ENCODE measurements around the gene NOB1. TPM values are rescaled to one million over a fixed set of nuclear protein-coding genes. Genes with fewer than 3 reads are reported as not detected.

NOB1 gene
- total RNA-seq, 4 donors from 2014 or later = 23.4 to 31.4 (median 27.1) TPM

DNA sequence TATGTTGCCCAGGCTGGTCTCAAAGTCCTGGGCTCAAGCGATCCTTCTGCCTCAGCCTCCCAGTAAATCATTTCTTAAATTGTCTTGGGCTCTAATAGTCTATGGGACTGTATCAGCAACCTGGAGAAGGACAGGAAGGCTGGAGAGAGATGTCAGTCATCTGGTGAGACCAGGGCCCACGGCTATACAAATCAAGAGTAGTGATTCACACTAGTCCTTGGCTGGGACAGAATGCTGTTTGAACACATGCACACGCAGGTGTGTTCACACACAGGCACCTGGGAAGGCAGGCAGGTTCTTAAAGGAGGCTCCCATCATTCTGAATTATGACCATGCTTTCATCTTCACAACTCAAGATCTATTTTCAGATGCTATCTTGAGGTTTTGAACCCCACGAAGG lies 42.4 kb downstream of the NOB1 start:
- no peaks in the 10 kb centered on the region for H3K9me3 ChIP-seq
- TF ChIP-seq EP300 (IDR thresholded peaks at IDR 0.05) = no peak
- TF ChIP-seq, protein P1, sequence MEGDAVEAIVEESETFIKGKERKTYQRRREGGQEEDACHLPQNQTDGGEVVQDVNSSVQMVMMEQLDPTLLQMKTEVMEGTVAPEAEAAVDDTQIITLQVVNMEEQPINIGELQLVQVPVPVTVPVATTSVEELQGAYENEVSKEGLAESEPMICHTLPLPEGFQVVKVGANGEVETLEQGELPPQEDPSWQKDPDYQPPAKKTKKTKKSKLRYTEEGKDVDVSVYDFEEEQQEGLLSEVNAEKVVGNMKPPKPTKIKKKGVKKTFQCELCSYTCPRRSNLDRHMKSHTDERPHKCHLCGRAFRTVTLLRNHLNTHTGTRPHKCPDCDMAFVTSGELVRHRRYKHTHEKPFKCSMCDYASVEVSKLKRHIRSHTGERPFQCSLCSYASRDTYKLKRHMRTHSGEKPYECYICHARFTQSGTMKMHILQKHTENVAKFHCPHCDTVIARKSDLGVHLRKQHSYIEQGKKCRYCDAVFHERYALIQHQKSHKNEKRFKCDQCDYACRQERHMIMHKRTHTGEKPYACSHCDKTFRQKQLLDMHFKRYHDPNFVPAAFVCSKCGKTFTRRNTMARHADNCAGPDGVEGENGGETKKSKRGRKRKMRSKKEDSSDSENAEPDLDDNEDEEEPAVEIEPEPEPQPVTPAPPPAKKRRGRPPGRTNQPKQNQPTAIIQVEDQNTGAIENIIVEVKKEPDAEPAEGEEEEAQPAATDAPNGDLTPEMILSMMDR (IDR thresholded peaks at IDR 0.05) = no peak
- no peak for TF ChIP-seq POLR2AphosphoS5 (IDR thresholded peaks at IDR 0.05)
- no peak for TF ChIP-seq POLR2A (IDR thresholded peaks at IDR 0.05)
- WGBS, 2 donors (ENCODE audit: low coverage in 1 of 2) = 92 to 93% methylated on average over 2 to 3 of the region's 4 CpGs
- H3K27me3 ChIP-seq = no peaks in the 10 kb centered on the region
- H3K36me3 ChIP-seq = peaks cover 0 to 84% of the 10 kb centered on the region in 2 donors
- peaks cover 0 to 45% (median 2%) of the 10 kb centered on the region in 3 donors for H3K4me1 ChIP-seq
- H3K4me3 ChIP-seq = no peak overlapping the region
- peak overlapping the region in 2 of 4 donors; percentile 20 to 29 for H3K27ac ChIP-seq
- ATAC-seq = no peak

DNA sequence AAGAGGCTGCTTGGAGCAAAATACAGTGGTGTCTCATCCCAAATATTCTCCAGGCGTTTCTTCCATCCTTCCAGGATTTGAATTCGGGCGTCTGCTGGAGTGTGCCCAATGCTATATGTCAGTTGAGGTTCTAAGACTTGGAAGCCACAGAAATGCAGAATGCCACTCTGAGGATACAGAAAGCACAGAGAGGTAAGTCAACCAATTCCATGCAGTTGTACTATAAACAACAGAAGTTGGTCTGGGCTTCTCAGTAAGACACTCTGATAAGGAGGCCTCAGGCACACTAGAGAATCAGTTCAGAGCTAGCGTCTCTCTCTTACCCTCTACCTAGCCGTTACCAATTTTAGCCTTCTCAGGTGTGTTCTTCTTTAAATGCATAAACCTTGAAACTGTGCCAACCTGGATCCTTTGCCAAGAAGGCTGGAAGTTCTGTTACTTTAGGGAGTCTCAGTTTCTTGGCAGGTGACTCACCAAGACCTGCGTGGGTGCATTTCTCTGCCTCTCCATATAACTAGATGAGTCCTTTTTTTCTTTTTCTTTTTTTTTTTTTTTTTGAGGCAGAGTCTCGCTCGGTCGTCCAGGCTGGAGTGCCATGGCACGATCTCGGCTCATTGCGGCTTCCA lies 43.5 kb downstream of the NOB1 start:
- H3K27ac ChIP-seq = peak overlapping the region in 2 of 4 donors; percentile 20 to 49
- 44 to 66% methylated on average over 12 of the region's 12 CpGs for WGBS, 2 donors (ENCODE audit: low coverage in 1 of 2)
- ATAC-seq = no peak

DNA sequence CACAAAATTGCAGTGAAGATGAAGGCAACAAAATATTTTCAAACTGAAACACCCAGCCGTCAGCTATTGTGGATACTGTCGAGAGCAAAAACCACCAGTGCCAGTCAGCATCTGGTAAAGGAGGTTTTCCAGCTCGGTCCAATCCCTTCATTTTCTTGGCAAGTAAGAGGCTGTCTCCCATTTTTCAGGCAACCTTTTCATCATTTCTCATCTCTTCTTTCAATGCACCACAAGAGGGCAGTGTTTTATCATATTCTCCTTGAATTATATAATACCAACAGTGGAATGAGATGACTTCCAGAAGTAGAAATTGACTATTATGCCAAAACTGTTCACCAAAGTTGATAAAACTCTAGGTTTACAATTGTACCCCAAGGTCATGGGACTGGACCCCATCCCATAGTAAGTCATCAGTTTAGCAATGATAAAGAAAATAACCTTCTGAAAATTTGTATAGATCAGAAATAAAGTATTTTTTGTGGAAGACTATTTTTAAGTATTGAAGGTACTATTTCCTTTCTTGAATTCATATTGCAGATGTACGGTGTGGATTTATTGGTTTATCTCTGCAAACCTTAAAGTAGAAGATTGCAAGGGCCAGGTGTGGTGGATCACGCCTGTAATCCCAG lies 45.2 kb downstream of the NOB1 start:
- peak; percentile 57 for ATAC-seq
- H3K27ac ChIP-seq = peak overlapping the region; percentile 21 to 31 (median 28)
- WGBS, 2 donors (ENCODE audit: low coverage in 1 of 2) = 3 to 23% methylated on average over 3 to 5 of the region's 5 CpGs

More for the DNA sequence above, 43.5 kb downstream of the NOB1 start:
- peaks cover 2 to 50% (median 4%) of the 10 kb centered on the region in 3 donors for H3K4me1 ChIP-seq
- peaks cover 0 to 76% of the 10 kb centered on the region in 2 donors for H3K36me3 ChIP-seq
- TF ChIP-seq POLR2A (IDR thresholded peaks at IDR 0.05) (no peak), EP300 (IDR thresholded peaks at IDR 0.05) (no peak), POLR2AphosphoS5 (IDR thresholded peaks at IDR 0.05) (peak; percentile 48)
- TF ChIP-seq, protein P1 (IDR thresholded peaks at IDR 0.05) = no peak
- no peaks in the 10 kb centered on the region for H3K27me3 ChIP-seq
- H3K4me3 ChIP-seq = no peak overlapping the region
- H3K9me3 ChIP-seq = no peaks in the 10 kb centered on the region

DNA sequence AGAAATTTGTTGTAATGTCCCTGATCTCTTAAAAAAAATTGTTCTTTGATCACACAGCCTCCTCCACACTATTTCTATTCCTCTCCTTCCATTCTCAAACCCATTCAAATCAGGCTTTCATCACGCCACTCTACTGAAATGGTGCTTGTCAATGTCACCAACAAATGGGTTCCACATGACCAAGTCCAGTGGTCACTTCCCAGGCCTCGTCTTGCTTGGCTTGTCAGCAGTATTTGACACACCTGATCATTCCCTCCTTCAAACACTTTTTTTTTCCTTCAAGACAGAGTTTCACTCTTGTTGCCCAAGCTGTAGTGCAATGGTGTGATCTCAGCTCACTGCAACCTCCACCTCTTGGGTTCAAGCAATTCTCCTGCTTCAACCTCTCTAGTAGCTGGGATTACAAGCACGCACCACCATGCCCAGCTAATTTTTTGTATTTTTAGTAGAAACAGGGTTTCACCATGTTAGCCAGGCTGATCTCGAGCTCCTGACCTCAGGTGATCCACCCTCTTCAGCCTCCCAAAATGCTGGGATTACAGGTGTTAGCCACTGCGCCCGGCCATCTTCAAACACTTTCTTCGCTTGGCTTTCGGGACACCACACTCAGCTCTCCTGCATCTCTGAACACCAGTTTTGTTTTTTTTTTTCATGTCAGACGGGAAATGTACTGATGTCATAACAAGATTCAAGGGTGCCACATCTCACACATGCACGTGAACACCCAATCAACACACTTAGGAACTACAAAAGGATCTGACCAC lies 46.6 kb downstream of the NOB1 start:
- H3K36me3 ChIP-seq = peaks cover 0 to 51% of the 10 kb centered on the region in 2 donors
- no peaks in the 10 kb centered on the region for H3K9me3 ChIP-seq
- TF ChIP-seq POLR2AphosphoS5 (IDR thresholded peaks at IDR 0.05) (no peak), EP300 (IDR thresholded peaks at IDR 0.05) (no peak), POLR2A (IDR thresholded peaks at IDR 0.05) (no peak)
- TF ChIP-seq, protein P1 (IDR thresholded peaks at IDR 0.05) = no peak
- H3K27me3 ChIP-seq = no peaks in the 10 kb centered on the region
- H3K4me1 ChIP-seq = peaks cover under 1 to 51% (median 4%) of the 10 kb centered on the region in 3 donors
- ATAC-seq = no peak
- WGBS, 2 donors (ENCODE audit: low coverage in 1 of 2) = 72 to 83% methylated on average over 9 of the region's 10 CpGs
- no peak overlapping the region for H3K4me3 ChIP-seq
- H3K27ac ChIP-seq = no peak overlapping the region

More for the DNA sequence above, 45.2 kb downstream of the NOB1 start:
- H3K4me3 ChIP-seq = no peak overlapping the region
- TF ChIP-seq EP300 (IDR thresholded peaks at IDR 0.05) = no peak
- TF ChIP-seq, protein P1 (IDR thresholded peaks at IDR 0.05) = peak; percentile 53 to 89 (median 74)
- TF ChIP-seq POLR2A (IDR thresholded peaks at IDR 0.05) = no peak
- peak; percentile 24 for TF ChIP-seq POLR2AphosphoS5 (IDR thresholded peaks at IDR 0.05)
- H3K9me3 ChIP-seq = no peaks in the 10 kb centered on the region
- no peaks in the 10 kb centered on the region for H3K27me3 ChIP-seq
- peaks cover 0 to 59% of the 10 kb centered on the region in 2 donors for H3K36me3 ChIP-seq
- peaks cover 2 to 55% (median 4%) of the 10 kb centered on the region in 3 donors for H3K4me1 ChIP-seq
